ENCODE data around the gene SLC45A2.
A peak's percentile ranks its signal among the peaks of the same experiment; 100 is the strongest.

Gene SLC45A2

DNA sequence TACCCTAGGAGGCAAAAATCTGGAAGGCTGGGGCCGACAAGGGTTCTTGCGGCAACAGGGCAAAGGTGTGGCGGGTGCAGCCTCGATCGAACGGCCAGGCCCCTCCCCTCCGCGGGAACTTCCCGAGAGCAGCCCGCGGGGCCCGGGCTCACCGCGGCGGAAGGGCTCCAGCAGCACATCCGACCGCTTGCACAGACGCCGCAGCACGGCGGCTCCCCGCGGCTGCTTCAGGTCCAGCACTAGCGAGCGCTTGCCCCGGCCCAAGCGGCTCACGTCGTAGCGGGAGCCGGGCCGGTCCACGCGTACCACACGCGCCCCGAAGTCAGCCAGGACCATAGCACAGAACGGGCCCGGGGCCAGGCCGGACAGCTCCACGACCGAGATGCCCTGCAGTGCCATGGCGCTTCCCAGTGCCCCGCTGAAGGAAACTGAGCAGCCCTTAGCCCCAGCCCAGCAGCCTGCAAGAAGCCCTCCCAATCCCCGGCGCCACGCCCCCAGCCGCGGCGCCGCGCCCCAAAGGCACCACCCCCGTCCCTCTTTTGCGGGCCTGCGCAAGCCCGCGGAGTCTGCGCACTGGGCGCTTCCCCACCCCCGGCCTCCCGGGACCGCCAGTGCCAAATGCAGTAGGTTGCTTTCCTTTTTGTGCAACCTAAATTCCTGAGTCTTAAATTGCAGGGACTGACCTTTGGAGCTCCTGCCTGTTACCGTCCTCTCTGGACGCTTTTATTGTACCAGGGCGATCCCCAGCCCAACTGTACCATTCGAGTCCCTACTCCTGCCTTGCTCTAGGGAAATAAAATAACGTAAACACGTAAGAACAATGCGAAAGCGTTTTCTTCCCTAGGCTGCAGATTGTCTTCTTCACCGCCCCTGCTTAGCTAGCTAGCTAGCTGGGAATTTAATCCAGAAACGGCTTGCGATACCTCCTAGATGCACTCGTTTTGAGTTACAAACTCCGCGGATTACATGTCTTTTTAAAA lies 23.4 kb upstream of the SLC45A2 start, which contains the start of gene AMACR:
AMACR (minus strand) TSS at position 430 of the 980 bp plus-strand sequence; CDS start at position 399, 31 bp downstream.
- DNase-seq (ENCODE audit: low read depth in 4 of 4, low spot score in 1 of 4) = peak; percentile 41 to 85 (median 80)

DNA sequence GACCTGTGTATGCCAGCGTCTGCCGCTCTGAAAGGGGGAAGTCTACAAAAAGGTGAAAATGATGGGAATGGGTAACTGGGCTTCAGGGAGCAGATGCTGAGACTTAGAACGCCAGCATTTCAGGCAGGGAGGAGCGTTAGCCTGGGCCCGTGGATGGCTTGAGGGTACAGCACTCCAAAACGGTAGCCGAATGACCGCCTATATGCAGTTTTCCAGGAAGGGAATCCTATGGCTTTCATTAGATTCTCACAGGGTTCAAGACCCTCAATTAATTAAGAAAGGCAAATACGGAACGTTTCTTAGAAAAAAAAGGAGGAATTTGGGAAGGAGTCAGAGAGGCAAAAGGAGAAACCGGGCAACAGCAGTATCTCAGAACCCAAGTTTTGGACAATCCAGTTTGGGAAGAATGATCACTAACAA lies 22.7 kb upstream of the SLC45A2 start:
- DNase-seq (ENCODE audit: low read depth in 4 of 4, low spot score in 1 of 4) = no peak

GRCh38 chr5:34005681-34006080 lies 21.2 kb upstream of the SLC45A2 start:
- DNase-seq (ENCODE audit: low read depth in 4 of 4, low spot score in 1 of 4) = no peak

GRCh38 chr5:34005211-34005610 lies 20.7 kb upstream of the SLC45A2 start:
- DNase-seq (ENCODE audit: low read depth in 4 of 4, low spot score in 1 of 4) = no peak

DNA sequence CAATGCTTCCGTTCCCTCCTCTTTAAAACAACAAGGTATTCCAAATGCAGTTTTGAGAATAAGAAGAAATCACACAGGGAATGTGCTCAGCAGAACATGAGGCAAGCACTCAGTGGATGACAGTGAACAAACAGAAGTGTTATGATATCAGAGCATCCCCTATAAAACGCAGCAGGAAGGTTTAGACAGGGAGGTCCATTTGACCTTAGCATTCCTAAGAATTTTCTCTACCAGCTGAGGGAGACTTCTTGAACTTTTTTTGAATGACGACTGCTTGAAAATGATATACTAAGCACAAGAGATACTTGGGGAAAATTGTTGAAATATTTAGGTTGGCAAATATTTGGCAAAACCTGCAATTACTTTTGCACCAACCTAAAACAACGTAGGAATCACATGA lies 19.4 kb upstream of the SLC45A2 start:
- DNase-seq (ENCODE audit: low read depth in 4 of 4, low spot score in 1 of 4) = no peak

- no peak for DNase-seq (ENCODE audit: low read depth in 4 of 4, low spot score in 1 of 4)
Measured at GRCh38 chr5:34002629-34003328, 18.3 kb upstream of the SLC45A2 start.

GRCh38 chr5:34001241-34001841 lies 16.8 kb upstream of the SLC45A2 start:
- no peak for DNase-seq (ENCODE audit: low read depth in 4 of 4, low spot score in 1 of 4)

DNA sequence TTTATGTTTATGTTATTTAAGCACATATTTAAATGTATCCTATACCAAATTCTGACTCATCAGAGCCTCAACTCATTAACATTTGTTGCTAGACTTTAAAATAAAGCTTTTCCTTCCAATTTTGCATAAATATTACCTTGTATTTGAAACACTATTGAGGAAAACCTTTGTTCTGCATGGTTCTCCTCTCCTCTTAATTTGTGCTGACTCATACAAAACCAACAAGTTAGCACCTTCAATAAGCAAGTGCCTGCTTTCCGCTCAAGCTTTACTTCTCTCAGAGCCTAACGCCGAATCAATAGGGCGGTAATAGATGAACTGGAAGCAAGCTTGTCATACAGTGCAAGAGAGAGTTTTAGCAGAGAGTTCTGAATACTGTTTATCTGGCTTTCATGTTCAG lies 15.5 kb upstream of the SLC45A2 start:
- DNase-seq (ENCODE audit: low read depth in 4 of 4, low spot score in 1 of 4) = no peak

DNA sequence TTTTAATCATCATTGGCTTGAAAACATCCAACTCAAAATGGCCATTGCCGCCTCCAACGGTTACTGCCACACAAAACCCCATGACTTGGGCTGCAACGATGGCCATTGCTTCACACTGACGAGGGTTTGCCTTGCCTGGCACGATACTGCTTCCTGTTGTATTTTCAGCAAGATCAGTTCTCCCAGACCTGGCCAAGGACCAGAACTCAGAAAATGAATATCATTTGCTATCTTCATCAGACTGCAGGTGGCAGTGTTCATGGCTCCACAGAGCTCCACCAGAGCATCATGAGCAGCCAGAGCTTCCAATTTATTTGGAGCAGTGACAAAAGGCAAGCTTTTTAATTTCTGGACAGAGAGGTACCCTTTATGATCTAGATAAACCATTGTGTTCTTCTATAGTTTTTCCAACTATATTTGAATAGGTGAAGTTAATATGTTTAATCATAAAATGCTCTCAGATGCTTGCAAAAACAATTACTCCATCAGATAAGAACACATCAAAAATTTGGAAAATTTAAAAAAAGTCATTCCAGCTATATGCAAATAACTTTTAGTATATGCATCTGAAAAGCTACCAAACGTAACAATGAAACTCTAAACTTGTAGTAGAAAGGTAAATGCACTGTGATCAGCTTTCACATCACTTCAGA lies 13.0 kb upstream of the SLC45A2 start:
- DNase-seq (ENCODE audit: low read depth in 4 of 4, low spot score in 1 of 4) = no peak

DNA sequence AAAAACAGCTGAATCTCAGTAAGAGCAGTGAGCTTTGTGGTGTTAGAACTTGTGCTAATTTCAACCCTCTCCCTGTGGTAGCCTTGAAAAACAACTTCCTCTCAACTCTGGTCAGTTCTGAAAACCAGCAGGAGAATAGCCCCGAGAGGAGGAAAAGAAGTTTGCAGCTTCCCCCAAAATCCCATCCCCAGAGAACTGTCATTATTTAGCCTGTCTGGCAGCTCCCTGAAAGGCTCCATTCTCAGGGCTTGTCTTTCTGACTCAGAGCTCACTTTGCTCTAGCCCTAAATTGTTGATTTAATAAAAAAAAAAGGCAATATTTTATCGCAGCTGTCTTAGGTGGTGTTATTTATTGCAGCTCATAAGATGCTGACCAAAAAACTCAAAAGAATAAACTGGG lies 11.4 kb upstream of the SLC45A2 start:
- DNase-seq (ENCODE audit: low read depth in 4 of 4, low spot score in 1 of 4) = no peak

DNA sequence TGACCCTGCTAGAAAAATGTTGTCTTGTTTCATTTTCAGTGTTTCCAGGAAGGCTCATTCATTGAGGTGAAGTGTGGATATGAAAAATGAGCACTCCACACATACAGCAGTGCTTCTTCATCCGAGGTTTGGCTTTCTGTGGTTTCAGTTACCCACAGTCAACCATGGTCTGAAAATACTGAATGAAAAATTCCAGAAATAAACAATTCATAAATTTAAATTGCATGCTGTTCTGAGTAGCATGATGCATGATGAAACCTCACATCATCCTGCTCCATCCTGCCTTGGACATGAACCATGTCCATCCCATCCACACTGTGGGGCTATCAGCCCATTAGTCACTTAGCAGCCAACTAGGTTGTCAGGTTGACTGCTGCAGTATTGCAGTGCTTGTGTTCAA lies 10.4 kb upstream of the SLC45A2 start:
- DNase-seq (ENCODE audit: low read depth in 4 of 4, low spot score in 1 of 4) = no peak

- DNase-seq (ENCODE audit: low read depth in 4 of 4, low spot score in 1 of 4) = no peak
Measured at GRCh38 chr5:33992864-33993263, 8.4 kb upstream of the SLC45A2 start.

DNA sequence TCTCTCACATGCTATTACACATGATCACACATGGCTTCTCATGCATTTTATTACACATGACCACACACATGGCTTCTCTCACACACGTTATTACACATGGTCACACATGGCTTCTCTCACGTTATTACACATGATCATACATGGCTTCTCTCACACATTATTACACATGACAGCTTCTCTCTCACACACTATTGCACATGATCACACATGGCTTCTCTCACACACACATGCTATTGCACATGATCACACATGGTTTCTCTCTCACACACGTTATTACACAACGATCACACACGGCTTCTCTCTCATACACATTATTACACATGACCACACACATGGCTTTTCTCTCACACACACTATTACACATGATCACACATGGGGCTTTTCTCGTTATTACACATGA lies 954 bp upstream of the SLC45A2 start:
- no peak for DNase-seq (ENCODE audit: low read depth in 4 of 4, low spot score in 1 of 4)

- DNase-seq (ENCODE audit: low read depth in 4 of 4, low spot score in 1 of 4) = no peak
Measured at GRCh38 chr5:33984178-33984577, 315 bp downstream of the SLC45A2 start.

GRCh38 chr5:33981408-33982162 lies 2.9 kb downstream of the SLC45A2 start:
- no peak for DNase-seq (ENCODE audit: low read depth in 4 of 4, low spot score in 1 of 4)

GRCh38 chr5:33980030-33980429 lies 4.5 kb downstream of the SLC45A2 start:
- no peak for DNase-seq (ENCODE audit: low read depth in 4 of 4, low spot score in 1 of 4)

GRCh38 chr5:33978306-33978705 lies 6.2 kb downstream of the SLC45A2 start:
- DNase-seq (ENCODE audit: low read depth in 4 of 4, low spot score in 1 of 4) = no peak

- no peak for DNase-seq (ENCODE audit: low read depth in 4 of 4, low spot score in 1 of 4)
Measured at GRCh38 chr5:33976307-33976706, 8.2 kb downstream of the SLC45A2 start.

DNA sequence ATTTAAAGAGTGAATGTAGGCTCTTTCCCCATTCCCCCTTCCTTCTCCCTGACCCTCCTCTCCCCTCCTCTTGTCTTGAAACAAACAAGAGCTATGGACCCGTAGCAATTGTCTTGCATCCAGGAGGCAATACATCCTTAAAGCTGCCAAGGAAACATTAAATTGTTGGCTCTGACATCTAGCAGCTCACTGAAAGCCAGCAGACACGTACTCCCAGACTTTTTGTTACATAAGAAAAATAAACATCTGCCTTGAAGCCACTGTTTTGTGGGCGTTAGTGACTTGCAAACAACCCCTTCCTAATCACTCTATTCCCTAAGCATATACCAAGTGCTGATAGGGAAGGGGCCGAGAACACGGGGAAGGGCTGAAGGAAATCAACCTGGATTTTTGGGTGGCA lies 8.6 kb downstream of the SLC45A2 start:
- DNase-seq (ENCODE audit: low read depth in 4 of 4, low spot score in 1 of 4) = no peak

GRCh38 chr5:33973271-33973670 lies 11.2 kb downstream of the SLC45A2 start:
- no peak for DNase-seq (ENCODE audit: low read depth in 4 of 4, low spot score in 1 of 4)
